HG03571 (cell line): ENCODE data around the gene KCNIP4.

ENCODE experiments used
- ATAC-seq: cut with Tn5 transposase; IDR thresholded peaks from one replicate; pipeline ENCODE4 v1.9.1; 2021; ENCODE audit not compliant: unreplicated experiment

Gene KCNIP4

DNA sequence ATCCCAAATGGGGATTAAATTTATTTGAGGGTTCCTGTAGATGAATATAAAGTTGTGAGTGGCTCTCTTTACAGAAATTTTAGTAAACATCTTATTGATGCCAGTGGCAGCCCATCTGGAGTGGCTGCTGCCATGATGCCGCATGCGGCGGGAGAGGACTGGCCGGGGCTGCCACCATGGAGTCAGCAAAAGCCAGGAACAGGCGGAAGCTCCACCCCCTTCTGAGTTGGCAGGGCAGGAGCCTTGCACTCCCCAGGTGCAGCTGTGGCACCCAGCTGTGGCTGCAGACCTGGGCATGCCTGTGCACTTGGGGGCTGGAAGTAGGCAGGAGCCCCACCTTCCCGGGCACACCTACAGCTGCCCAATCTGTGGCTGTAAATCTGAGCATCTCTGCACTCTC is 92.3 kb downstream of the KCNIP4 start:
- ATAC-seq: no peak

- no peak for ATAC-seq
Measured at GRCh38 chr4:21849077-21849476, 99.5 kb downstream of the KCNIP4 start.

- no peak for ATAC-seq
Measured at GRCh38 chr4:21848021-21848420, 100.6 kb downstream of the KCNIP4 start.

DNA sequence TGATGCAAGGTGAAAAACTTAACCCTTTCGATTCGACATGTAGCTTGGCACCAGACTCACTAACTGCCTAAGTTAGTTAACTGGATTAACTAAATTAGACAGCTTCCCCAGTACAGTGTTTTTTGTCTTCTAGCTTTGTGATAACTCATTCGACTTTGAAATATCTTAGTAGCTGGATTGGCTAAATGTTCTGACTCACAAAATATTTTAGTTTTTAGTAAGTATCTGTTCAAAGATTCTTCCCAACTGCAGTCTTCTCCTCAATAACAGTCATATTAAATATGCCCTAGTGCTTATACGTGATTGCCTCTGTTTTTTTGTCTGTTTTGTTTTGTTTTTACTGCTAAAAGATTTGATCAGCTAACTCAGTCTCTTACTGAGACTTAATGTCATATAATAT is 102.9 kb downstream of the KCNIP4 start:
- ATAC-seq: no peak

- no peak for ATAC-seq
Measured at GRCh38 chr4:21835712-21836111, 112.9 kb downstream of the KCNIP4 start.

DNA sequence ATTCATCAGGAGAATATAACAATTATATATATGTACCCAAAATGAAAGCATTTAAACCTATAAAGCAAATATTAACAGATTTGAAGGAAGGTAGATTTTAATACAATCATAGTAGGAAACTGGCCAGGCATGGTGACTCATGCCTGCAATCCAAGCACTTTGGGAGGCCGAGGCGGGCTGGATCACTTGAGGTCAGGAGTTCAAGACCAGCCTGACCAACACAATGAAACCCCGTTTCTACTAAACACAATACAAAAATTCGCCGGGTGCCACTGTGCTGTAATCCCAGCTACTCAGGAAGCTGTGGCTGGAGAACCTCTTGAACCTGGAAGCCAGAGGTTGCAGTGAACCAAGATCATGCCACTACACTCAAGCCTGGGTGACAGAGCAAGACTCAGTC is 118.3 kb downstream of the KCNIP4 start:
- ATAC-seq: no peak

GRCh38 chr4:21827575-21827974 is 121.0 kb downstream of the KCNIP4 start:
- ATAC-seq: no peak

- no peak for ATAC-seq
Measured at GRCh38 chr4:21826071-21826470, 122.5 kb downstream of the KCNIP4 start.

DNA sequence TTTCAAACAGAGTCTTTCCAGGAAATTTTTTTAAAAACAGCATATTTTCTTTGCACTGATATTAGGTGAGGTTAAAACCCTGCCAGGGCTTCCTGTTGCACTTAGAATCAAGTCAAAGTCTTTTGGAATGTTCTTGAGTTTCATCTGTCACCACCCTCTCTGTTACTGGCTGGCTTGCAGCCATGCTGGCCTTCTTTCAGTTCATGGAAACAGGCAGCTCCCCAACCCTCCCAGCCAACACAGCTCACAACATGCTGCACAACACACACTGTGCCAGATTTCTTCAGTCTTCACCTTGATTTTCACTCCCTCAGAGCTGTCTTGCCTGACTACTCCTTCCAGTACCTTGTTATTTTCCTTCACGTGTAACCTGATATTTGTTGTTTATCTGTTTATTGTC is 129.5 kb downstream of the KCNIP4 start:
- ATAC-seq: no peak

DNA sequence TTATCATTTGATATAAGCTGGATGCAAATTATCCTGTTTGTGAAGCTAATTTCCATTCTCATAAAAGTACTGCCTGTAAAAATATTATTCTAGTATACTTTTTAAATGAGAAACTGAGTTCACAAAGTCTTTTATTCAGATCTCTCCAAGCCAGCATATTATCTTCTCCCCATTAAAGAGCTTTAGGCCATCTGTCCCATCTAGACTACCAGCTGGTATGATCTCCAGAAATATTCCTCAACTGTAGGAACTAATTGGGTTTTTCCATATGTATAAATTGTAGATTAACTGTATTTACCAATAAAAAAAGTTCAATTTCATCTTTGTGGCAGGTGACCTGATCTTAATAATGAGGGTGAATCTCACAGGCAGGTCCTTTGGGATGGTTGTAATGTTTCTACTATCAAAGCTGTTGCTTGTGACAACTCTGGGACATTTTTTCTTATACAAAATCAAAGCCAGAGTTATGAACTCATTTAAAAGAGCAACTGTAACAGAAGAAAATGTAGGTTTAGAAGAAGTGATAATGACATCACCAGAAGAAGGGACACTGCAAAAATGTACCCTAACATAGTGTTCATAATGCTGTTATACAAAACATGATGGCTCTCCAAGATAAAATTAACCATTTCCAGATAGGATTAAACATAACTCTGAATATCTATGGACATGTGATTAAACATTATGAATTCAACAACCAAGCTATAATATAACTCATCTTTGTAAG is 132.8 kb downstream of the KCNIP4 start:
- ATAC-seq: no peak

DNA sequence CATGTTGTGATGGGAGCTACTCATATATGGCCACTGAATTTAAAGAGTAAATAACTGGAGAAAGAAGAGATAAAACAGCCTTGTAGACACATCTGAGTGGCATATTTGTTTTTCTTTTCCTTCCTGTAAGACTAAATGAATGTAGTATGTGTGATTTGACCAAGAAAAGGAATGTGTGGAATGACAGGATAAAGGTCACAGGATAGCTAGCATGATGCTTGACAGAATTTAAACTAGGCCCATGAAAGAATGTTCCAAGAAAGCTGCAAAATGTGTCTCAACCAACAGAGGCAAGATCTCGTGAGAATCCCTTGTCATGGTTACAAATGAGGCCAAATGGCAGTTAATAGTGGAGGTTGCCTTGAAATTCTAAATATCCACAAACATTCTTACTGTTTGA is 137.0 kb downstream of the KCNIP4 start:
- ATAC-seq: no peak

DNA sequence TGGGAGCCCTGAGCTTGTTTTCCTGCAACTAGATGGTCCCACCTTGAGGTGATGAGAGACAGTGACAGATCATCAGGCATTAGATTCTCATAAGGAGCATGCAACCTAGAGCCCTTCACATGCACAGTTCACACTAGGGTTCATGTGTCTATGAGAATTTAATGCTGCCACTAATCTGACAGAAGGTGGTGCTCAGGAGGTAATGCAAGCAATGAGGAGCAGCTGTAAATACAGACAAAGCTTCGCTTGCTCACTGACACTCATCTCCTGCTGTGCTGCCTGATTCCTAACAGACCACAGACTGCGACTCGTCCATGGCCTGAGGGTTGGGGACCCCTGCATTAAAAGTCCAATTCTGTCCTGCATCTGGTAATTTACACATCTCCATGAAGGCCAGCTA is 141.6 kb downstream of the KCNIP4 start:
- no peak for ATAC-seq

DNA sequence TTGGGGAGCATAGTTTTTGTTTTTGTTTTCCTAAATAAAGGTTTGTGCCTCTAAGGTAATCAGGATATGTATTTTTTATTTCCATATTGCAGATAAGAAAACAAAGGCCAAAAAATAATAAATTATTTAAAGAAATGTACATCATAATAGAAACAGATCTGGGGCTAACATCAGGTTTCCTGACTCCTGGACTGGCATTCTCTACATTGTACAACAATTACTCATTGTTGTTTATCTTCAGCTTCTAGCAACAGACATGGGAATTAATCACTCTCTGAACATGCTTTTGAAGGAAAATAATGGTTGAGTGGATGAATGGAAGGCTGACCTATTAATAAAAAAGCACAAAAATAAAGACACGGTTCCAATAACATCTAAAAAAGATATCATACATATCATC is 146.2 kb downstream of the KCNIP4 start:
- ATAC-seq: no peak

DNA sequence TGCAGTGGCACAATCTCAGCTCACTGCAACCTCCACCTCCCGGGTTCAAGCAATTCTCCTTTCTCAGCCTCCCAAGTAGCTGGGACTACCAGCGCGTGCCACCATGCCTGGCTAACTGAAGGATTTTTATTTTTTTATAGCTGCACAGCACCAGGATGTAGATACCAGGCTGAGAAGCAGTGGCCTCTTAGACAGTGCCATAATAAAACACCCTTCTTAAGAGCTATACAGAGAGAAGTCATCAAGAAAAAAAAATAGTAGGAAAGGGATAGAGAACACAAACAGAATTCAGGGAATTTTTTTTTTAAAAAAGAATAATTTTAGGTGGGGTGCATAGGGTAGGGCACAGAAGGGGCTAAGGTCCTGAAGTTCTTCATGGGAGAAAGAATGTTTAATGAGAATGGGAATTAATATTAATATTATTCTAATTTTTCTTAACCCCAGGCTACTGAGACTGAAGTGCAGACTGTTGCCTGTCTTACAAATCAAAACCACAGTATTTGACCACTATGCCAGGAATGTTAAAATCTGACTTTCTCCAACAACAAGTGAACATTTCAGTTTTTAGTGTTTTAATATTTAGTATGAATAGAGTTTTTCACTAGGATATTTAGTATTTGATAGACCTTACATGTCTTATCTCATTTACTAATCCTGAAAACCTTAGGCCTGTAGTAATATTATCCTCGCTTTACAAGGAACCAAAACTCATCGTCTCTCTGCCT is 146.7 kb downstream of the KCNIP4 start:
- no peak for ATAC-seq

- ATAC-seq: no peak
Measured at GRCh38 chr4:21795091-21795490, 153.5 kb downstream of the KCNIP4 start.

DNA sequence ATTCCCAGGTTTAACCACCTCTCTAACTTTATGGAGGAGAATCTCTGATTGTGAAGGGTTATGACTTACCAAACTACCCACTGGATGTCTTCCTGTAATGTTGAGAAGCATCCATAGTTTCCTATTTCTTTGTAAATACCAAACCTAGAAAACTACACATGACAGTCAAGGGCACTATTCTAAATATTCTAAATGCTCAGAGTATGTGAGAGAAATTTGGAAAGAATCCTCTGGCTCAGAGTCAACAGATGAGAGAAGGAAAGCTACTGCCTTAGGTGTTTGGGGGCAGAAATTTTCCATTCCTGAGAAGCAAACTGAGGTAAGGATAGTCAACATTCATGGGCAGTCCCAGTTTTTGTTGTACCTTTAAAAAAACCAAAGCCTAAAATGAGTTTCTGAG is 155.8 kb downstream of the KCNIP4 start:
- ATAC-seq: no peak

DNA sequence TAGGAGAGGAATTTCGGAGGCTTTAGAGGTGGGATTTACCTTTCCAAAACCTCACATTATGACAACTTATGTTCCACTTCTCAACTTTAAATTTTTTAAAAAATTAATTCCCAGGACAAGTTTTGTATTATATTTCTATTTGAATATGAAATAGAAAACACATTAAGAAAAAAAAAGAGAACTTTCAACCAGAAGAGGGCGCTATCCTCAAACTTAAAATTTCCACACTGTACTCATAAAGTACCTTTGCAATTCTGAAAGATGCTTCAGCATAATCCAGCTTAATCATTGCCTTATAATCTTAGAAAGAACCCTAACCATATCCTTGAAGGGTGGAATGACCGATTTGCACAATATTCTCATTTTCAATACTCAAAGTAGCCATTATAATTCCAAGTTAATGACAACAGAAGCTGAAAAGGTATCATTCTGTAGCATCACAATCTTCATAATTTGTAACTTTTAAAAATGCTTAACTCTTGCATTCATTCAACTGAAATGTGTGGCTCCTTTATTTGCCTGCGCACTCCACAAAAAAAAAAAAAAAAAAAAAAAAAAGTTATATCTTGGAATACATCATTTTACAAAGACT is 158.0 kb downstream of the KCNIP4 start:
- no peak for ATAC-seq

DNA sequence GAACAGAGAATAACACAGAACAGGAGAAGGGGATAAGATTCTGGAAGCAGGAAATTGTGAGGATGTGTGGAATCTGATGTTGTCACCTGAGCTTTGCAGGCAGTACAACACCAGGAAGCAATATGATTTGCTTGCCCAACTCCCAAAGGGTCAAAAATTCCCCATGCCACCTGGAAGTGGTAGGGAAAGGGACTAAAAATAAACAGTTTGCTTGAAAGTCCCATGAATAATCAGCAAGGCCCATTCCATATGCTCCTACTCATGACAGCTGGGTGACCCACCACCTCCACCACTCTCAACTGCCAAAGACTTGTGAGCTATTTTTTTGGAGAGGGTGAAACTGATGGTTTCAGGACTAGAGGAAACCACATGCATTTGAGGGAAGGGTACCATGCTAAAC is 168.4 kb downstream of the KCNIP4 start:
- ATAC-seq: no peak

- no peak for ATAC-seq
Measured at GRCh38 chr4:21778702-21779101, 169.9 kb downstream of the KCNIP4 start.

DNA sequence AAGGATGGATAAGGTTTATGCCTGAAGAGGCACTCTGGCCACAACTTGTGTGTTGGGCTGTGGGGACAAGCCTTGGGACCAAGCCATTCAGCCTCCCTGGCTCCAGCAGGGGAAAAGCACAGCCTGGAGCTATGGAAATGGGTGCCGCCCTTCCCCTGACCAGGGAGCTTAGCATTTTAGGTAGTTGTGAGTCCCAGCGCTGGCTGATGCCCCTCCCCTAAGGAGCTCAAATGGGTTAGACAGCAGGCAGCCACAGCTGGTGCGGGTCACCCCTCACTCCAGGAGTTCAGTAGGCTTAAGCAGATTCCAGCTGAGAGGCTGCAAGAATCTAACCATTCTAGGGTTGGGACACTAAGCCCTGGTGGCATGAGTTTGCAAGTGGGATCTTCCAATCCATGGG is 172.9 kb downstream of the KCNIP4 start:
- no peak for ATAC-seq

- no peak for ATAC-seq
Measured at GRCh38 chr4:21769404-21770147, 179.0 kb downstream of the KCNIP4 start.
